ENCODE measurements around the gene C21orf58.
"Not testable (repeated sequence)": the region's sequence is repeated elsewhere in the genome, so short reads cannot be mapped to it uniquely, and the experiment has no call there.

C21orf58 gene

DNA sequence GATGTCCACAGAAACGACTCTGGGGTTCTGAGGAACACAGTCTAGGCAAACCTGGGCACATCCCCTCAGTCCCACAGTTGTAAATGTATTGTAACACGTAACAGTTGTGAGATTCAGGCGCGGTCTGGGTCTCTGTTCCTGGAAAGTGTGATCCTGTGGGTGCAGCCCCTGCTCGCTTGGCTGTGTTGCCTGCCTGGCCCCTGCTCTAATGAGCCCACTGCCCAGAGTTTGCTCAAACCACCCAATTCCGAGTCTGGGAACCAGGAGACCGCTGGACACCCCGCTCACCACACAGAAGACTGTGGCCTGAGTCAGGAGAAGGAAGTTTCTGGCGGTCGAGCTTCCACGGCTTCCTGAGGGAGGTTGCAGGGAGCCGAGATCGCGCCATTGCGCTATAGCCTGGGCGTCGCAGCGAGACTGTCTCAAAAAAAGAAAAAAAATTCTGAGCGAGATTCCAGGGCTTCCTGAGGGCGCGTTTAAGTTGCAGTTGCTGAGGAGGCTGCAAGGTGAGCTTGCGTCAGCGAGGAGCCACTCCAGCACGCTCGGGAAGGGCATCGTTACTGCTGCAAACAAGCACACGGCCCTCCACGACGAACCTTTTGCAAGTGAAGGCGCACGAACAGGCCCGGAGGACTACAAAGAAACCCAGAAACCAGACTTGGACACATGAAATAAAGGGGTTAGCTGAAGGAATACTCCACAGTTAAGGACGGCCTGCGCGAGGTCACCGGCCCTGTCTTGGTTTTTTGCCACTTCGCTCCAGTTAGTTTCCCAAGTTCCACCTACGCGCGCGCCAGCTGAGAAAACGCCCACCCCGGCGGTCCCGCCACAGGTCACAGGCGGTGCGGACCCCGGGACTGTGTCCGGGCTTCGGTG lies 1.1 kb downstream of the C21orf58 start:
- DNase-seq: no peak

DNA sequence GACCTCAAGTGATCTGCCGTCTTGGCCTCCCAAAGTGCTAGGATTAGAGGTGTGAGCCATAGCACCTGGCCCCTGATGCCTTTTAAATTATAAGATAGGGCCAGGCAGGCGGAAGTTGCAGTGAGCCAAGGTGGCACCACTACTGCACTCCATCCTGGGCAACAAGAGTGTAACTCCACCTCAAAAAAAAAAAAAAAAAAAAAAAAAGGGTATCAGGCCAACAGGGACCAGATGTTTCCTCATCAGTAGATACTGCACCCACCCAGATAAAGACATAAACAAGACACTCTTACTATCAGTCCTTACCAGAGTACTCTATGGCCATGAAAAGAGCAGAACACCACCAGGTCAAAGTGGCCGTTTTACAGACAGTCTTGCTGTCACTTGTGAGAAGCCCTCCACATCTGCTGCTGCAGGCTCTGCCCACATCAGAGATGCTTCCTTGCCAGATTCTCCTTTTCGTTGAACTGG lies 3.3 kb downstream of the C21orf58 start:
- DNase-seq: no peak

DNA sequence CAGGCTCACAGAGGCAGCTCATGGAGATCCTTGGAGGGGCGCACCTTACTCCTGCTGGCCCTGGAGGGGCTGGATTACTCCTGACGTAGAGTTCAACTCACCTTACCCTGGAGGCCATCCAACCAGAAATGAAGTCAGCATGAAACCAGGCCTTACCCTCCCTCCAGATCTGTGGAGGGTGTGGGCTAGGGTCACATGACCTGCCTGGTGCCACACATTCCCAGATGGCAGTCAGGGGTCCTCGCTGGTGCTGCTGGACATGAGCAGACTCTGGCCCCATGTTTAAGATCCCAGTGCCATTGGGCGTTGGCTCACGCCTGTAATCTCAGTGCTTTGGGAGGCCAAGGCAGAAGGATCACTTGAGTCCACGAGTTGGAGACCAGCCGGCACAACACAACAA lies 4.5 kb downstream of the C21orf58 start:
- no peak for DNase-seq

DNA sequence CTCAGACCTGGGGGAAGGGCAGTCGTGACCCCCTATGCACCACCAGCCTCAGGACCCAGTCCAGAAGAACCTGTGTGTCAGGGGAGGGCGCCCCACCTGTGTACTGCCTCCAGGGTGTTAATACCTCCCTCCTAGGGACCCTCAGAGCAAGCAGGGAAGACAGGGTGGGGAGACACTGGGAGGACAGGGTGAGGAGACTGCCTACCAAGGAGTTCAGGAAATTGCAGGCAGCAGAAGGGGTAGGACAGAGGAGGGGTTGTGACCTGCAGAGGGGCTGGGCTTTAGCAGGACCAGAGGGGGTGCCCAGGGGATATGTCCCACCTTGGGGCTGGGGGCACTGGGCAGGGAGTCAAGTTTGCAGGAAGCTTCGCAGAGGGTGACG lies 5.2 kb downstream of the C21orf58 start:
- DNase-seq: no peak

DNA sequence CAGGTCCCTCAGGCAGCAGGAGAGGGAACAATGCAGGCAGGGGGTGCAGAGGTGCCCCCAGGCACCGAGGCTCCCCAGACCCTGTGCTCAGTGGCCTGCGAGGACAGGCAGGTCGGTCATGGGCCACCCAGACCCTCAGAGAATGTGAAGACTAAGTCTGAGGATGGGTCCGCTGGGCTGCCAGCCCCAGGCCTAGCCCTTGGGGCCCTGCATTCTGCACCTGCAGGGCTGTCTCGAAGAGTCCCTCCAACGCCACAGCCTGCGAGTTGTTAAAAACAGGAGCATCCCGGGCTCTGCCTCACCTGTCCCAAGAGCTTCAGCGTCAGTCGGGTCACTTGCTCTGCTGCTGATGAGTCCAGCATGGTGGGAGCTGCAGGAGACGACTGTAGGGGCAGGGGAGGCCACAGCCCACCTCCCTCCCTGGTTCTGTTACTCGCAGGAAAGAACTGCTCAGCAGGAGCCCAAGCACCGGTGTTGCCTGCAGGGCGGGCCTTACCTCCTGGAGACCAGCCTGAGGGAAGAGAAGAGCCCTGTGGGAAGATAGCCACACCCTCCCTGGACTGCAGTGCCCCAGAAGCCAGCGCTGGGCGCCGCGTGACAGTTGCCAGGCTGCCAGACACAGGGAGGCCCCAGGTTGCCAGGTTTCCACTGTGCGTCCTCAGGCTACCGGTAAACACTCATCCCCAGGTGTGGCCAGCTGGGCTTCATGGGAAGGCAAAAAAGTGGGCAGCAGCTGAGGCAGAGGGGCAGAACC lies 5.8 kb downstream of the C21orf58 start:
- no peak for DNase-seq

DNA sequence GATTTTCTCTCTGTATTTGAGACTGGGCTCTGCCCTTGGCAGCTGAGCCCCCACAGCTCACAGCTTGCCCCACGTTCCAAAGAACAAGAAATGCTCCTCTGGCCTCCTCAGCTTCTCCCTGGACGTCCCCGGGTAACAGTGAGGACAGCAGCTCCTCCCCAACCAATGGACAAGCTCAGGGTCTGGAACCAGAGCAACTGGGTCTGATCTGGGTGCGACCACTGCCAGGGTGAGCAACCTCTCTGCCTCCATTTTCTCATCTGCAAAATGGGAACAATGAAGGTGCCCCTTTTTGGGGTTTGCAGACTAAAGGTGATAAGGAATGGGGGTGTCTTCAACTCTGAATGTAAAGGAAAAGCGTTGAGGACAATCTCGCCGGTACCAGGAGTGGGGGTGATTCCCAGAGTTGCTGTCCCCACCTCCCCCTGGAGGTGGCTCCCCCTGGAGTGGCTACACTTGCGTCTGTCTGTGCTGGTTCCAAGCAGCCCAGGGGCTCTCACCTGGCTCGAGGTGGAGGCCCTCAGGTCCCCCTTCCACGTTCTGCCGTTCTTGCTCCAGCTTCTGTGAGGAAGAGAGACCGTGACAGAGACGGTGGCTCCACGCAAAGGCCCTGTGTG lies 6.9 kb downstream of the C21orf58 start:
- no peak for DNase-seq

DNA sequence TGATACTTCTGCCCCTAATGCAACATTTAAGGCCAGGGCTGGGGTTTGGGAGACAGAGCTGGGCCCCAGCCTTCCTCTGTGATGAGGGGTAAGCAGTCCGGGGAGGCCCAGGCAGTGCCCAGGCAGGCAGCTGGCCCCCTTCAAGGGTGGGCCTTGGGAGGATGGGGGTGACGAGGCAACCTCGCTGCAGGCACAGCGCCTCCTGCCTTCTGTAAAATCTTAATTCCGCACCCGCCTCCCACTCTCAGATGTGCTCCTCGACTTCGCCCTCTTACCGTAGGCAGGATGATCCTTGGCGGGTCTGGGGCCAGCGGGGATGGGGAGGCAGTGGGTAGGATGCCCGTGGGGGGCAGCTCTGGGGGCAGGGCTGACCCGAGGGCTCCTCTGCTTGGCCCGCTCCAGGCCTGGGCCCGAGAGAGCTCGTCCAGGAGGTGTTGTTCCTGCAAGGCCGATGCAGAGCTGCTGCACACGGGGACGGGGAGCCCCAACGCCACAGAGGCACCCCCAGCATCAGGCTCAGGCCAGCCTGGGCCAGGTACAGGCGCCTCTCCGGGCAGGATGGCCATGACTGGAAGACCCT lies 9.1 kb downstream of the C21orf58 start:
- no peak for DNase-seq

DNA sequence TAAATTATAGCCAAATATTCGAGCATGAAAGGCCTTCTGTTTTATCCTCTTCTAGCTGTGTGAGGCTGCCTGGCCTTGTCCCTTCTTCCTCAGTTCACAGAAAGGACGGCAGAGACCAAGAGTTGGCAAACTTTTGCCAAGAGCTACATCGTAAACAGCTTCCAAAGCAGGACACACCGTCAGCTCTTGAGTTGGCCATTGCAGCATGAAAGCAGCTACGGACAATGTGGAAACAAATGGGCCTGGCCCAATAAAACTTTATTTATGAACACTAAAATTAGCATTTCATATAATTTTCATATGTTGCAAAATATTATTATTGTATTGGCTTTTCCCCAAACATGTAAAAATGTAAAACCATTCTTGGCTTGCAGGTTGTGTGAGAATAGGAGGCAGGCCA lies 10.7 kb downstream of the C21orf58 start:
- DNase-seq: no peak

DNA sequence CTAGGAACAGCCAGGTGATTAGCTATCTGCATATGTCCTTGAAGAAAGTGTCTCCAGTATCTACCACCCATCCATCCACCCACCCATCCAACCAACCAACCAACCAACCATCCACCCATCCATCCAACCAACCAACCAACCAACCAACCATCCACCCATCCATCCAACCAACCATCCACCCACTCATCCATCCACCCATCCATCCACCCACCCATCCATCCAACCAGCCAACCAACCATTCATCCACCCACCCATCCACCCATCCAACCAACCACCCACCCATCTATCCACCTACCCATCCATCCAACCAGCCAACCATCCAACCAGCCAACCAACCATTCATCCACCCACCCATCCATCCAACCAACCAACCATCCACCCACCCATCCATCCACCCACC lies 12.1 kb downstream of the C21orf58 start:
- DNase-seq: no peak

DNA sequence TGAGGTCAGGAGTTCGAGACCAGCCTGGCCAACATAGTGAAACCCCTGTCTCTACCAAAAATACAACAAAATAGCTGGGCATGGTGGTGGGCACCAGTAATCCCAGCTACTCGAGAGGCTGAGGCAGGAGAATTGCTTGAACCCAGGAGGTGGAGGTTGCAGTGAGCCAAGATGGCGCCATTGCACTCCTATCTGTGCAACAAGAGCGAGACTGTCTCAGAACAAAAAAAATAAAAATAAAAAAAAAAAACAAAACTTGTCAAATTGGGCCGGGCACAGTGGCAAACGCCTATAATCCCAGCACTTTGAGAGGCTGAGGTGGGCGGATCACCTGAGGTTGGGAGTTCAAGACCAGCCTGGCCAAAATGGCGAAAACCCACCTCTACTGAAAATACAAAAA lies 13.4 kb downstream of the C21orf58 start:
- not testable (repeated sequence) for DNase-seq

DNA sequence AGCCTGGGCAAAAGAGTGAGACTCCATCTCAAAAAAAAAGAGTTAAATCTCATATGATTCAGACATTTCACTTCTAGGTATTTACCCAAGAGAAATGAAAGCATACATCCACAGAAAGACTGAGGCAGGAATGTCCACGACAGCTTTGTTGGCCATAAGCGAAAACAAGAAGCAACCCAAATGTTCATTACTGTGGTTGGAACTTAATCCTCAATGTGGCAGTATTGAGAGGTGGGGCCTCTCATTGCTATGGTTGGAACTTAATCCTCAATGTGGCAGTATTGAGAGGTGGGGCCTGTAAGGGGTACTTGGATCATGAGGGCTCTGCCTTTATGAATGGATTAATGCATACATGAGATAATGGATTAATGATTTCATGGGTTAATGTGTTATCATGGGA lies 15.2 kb downstream of the C21orf58 start:
- DNase-seq: no peak

DNA sequence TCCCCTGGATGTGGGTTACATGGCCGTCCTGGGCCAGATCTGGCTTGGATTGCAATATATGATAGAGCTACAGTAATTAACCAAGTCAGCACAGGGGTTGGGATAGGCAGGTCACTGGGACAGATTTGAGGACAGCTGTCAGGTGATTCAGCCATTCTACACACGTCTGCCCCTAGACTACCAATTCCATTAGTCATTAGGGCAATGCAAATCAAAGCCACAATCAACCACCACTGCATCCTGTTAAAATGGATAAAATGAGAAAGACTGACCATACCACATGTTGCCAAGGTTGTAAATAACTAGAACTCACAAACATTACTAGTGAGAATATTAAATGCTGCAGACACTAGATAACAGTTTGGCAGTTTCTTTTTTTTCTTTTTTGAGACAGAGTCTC lies 16.0 kb downstream of the C21orf58 start:
- no peak for DNase-seq

DNA sequence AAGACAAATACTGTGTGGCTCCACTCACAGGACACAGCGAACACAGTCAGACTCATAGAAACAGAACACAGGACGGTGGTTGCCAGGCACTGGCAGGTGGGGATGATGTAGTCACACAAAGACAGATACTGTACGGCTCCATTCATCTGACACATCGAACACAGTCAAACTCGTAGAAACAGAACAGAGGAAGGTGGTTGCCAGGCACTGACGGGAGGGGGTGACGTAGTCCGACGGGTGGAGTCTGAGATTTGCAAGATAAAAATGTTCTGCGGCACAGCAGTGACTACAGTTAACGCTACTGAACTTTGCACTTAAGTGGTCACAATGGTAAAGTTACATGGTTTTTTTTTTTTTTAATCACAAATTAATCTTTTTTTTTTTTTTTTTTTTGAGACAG lies 18.7 kb downstream of the C21orf58 start:
- no peak for DNase-seq

DNA sequence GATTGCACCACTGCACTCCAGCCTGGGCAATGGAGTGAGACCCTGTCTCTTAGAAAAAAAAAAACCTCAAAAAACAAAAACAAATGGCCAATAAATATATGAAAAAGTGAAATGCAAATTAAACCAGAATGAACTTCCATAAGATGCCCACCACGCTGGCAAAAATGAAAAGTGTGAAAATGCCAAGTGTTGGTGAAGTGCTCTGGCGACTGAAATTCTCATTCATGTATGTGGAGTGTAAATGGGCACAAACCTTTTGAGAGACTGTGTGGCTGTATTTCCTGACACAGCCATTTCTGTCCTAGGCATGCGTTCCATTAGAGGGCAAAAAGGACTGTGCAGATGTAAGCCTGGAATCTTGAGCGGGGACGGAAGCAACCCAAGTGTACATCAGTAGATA lies 19.2 kb downstream of the C21orf58 start:
- no peak for DNase-seq

DNA sequence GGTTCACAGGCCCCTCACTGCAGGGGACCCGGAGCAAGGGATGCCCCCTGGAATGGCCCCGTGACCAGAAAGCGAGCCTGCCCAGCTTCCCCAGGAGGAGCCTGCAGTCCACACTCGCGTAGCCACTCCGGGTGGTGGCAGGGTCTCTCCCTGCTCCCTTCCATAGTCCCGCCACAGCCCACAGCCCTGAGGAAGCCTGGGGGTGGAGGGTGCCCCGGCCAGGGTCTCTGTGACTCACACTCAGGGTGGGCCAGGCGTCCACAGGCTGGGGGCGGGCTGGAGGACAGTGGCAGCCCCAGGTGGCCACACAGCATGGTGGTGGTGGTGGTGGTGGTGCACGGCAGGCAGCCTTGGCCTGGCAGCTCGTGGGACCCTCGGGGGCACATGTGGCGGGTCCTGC lies 21.9 kb downstream of the C21orf58 start:
- no peak for DNase-seq

DNA sequence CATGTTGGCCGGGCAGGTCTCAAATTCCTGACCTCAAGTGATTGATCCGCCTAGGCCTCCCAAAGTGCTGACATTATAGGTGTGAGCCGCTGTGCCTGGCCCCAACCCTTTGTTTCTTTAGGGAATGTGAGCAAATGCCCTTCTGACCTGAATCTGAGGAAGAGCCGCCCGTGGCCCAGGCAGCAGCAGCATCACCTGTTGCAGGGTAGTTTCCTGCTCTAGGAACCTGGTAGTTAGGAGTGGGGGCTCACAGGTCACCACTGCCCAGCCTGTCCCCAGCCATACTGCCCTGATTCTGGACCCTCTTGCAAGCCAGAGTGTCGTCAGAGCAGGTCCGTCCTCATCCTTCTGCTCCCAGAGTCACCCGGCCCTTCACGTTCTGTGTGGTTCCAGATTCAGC lies 24.5 kb downstream of the C21orf58 start:
- DNase-seq: no peak

DNA sequence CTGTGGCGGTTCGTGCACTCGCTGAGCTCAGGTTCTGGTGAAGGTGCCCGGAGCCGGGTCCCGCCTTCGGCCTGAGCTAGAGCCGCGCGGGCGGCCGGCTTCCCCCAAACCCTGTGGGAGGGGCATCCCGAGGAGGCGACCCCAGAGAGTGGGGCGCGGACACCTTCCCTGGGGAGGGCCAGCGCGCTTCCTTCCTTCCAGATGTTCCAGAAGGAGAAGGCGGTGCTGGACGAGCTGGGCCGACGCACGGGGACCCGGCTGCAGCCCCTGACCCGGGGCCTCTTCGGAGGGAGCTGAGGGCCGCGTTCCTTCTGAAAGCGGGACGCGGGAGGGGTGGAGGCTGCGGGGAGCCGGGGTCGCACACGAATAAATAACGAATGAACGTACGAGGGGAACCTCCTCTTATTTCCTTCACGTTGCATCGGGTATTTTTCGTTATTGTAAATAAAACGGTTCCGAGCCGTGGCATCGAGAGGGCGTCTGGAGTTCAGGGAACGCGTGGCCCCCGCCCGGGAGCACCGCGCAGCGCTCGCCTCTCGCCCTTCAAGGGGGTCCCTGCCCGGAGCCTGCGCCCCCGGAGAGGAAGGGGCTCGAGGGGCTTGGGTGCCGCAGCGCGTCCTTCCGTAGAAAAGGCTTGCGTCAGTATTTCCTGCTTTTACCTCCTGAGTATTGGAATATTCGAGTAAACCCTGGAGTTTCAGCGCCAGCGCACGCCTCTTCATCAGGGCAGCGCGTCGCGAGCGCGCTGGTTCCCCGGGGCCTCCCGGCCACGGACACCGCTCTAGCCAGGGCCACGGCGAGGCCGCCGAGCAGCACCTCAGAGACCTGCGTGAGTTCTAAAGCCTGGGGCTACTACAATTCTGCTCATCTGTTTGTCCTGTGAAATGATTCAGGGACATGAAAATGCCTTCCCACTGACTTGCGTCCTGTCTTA lies 26.1 kb downstream of the C21orf58 start:
- DNase-seq: no peak

DNA sequence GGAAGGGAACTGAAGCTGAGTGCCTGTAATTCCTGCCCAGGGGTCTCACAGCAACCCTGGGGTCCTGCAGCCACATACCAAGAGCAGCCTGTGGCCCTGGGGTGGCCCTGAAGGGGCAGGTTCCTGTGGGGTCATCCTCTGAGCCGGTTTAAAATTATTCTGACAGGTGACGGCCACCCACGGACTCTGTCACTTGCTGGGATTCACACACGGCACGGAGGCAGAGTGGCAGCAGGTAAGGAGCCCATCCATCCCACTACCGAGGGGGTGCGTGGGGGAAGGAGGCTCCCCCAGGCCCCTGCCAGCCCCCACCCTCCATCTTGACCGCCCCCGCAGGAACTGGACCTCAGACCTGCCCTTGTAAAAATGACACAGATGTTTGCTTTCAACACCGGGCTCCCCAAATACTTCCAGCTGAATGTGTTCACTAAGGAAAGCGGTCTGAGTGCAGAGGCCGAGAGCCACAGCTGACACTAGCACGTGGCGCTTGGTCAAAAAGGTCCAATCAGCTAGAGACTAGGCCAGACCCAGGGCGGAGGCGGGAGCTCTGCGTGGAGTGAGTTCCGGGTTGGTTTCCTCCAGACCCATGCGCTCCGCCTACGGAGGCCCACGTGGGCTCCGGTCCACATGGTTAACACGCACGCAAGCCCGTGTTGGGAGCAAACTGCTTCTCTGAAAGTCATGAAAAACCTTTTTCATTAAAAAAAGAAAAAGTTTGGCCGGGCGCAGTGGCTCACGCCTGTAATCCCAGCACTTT lies 27.5 kb downstream of the C21orf58 start:
- DNase-seq: no peak

DNA sequence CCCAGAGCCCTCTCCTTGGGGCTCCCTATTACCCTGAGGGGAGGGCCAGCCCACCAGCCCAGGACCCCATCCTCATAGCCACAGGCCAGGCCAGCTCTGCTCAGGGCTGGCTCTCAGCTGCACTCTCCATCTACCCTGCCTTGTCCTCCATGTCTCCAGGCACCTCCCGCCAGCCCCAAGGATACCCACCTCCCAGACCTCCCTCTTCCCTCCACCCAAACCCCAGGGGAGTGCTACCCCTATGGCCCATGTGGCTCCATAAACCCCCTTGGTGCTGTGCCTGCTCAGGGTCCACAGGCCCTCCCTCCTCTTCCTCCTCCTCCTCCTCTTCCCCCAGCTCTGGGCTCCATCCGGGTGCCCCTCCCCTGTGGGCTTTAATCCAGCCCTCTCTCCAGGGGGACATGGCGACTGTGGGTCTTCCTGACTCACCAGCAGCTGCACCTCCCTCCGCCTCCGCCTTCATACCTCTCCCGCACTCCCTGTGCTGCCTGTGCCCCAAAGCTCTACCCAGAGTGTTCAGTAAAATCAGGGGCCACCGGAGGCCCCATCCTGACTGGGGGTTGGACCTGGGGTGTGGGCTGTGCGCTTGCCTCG lies 28.4 kb downstream of the C21orf58 start:
- no peak for DNase-seq

DNA sequence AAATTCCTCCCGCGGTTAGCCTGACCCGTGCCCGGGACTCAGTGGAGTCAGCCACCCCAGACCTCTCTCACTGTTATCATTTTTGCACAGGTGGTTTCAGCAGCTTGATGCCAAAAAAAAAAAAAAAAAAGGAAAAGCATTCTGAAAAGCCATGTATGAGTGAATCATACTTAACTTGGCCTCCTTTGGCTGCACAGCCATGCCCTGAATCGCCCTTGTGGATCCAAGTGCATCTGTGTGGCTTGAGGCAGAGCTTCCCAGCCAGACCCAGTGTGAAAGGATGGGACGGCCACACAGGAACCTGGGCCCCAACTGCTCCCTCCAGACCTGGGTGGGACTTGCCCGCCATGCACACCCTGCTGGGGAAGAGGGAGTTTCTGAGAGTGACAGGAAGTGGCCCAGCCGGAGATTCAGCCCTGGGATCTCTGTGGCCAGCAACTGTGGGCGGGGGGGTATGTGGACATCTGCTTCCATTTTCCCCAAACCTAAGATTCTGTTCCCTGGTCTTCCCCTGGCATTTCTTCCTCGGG lies 29.0 kb downstream of the C21orf58 start:
- DNase-seq: no peak

DNA sequence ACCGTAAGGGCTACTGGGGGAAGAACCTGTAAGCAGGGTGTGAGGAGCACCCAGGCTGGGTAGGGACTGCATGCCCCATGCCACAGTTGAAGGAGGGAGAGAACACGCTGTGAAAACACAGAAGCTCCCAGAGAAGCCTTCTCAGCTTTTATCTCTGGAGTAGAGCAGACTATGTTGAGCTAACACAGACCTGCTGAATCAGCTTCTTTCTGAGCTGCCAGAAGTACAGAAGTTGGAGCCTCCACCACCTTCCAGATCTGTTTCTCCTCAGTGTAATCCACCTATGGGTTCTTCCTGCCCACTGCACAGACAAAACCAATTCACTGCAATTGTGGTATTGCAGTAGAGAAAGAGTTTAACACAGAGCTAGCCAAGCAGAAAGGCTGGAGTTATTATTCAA lies 32.1 kb downstream of the C21orf58 start:
- DNase-seq: no peak
